Epithelial cell of alveolus of lung (primary cell): ENCODE results near the gene MYO1B. TPM values are rescaled to one million over a fixed set of nuclear protein-coding genes. Genes with fewer than 3 reads are reported as not detected.

Experiments used
- total RNA-seq: library from RNA; depleted of rRNA; stranded (reverse); fragments of >200 nt; gene quantifications from 2 replicates; pipeline ENCODE4 v1.2.1, GENCODE V29; 2015

The MYO1B gene
- total RNA-seq = 46.2 and 72.1 TPM in 2 replicates

GRCh38 chr2:191245046-191245868 is at the start of gene MYO1B:
Gene MYO1B (plus strand): TSS chr2:191245404. CDS start chr2:191276896, 31,492 bp downstream.

Other genes with a start within 250 kb of the MYO1B start
- 29.1 and 63.9 TPM in 2 replicates for gene STAT1, start 231.2 kb upstream of the MYO1B start, total RNA-seq
- 0.64 and 1.9 TPM in 2 replicates for gene STAT4, start 94.4 kb upstream of the MYO1B start, total RNA-seq